ENCODE data around the gene ITGA11.

DNA sequence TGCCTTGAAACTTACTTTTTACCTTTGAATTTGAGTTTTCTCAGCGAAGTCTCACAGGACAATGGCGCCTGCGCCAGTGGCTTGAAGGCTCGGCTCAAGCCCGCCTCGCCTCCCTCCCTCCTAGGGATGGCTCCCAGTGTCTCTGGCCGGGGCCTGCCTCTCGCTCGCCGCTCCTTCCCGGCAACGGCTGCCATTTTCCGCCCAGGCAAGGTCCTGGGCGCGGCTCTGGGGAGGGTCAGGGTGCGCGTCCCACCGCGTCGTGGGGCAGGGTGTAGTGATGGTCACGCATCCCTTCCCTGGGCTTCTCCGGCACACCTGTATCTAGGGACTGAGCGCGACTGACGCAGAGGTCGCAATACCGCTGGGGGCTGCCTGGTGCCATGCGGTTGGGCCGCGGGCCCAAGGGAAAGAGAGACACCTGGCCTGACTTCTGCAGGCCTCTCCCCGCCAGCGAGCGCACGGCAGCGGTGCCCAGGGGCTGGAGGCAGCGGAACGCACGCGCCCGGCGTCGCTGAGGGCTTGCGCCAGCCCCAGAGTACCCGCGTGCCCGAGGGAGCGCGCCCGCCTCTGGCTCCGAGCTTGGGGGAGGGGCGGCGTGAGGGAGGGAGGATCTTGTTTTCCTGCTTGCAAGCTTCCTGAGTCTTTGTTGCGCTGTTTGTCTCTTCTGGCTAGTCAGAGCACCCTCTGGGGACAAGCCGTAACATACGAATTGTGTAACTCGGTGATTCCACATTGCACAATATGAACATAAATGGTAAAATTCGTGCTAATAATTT, 175.1 kb downstream of the ITGA11 start:
- TF ChIP-seq, protein P1, sequence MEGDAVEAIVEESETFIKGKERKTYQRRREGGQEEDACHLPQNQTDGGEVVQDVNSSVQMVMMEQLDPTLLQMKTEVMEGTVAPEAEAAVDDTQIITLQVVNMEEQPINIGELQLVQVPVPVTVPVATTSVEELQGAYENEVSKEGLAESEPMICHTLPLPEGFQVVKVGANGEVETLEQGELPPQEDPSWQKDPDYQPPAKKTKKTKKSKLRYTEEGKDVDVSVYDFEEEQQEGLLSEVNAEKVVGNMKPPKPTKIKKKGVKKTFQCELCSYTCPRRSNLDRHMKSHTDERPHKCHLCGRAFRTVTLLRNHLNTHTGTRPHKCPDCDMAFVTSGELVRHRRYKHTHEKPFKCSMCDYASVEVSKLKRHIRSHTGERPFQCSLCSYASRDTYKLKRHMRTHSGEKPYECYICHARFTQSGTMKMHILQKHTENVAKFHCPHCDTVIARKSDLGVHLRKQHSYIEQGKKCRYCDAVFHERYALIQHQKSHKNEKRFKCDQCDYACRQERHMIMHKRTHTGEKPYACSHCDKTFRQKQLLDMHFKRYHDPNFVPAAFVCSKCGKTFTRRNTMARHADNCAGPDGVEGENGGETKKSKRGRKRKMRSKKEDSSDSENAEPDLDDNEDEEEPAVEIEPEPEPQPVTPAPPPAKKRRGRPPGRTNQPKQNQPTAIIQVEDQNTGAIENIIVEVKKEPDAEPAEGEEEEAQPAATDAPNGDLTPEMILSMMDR (IDR thresholded peaks at IDR 0.05) = no peak
- no peak for TF ChIP-seq EP300 (IDR thresholded peaks at IDR 0.05)
- peak; percentile 29 to 92 (median 90) for TF ChIP-seq POLR2AphosphoS5 (IDR thresholded peaks at IDR 0.05)

Measured in suprapubic skin (tissue), 4 donors.